OCI-LY1 (cell line): ENCODE measurements around the gene SLC2A5.

Experiments used
- H2AFZ ChIP-seq: fragments of 200-600 bp; sonication (generic), shearing (Covaris generic); 2 replicates; pipeline ENCODE4 v1.6.0; 2014; ENCODE audit warnings: antibody characterized with exemption, mild to moderate bottlenecking, low read length
- H3F3A ChIP-seq: fragments of 200-600 bp; sonication (generic), shearing (Covaris generic); 2 replicates; pipeline ENCODE4 v1.6.0; 2014; ENCODE audit warnings: mild to moderate bottlenecking, antibody characterized with exemption, low read length, moderate library complexity; ENCODE audit not compliant: insufficient read depth
- H3K27ac ChIP-seq: fragments of 200-600 bp; sonication (generic); 2 replicates; pipeline ENCODE4 v1.5.1; 2014; ENCODE audit warnings: low read length, mixed run types, mild to moderate bottlenecking, low read depth; ENCODE audit not compliant: poor library complexity, severe bottlenecking
- H3K27me3 ChIP-seq: fragments of 200-600 bp; sonication (generic); 2 replicates; pipeline ENCODE4 v1.6.0; 2014; ENCODE audit warnings: antibody characterized with exemption, mild to moderate bottlenecking, low read length, moderate library complexity; ENCODE audit not compliant: insufficient read depth
- H3K36me3 ChIP-seq: fragments of 200-600 bp; sonication (generic); 2 replicates; pipeline ENCODE4 v1.6.1; 2014; ENCODE audit warnings: mild to moderate bottlenecking, antibody characterized with exemption, low read length, moderate library complexity, mixed read lengths; ENCODE audit not compliant: insufficient read depth
- H3K4me1 ChIP-seq: fragments of 200-600 bp; sonication (generic); 2 replicates; pipeline ENCODE4 v1.5.1; 2014; ENCODE audit warnings: mild to moderate bottlenecking, low read length, moderate library complexity; ENCODE audit not compliant: insufficient read depth, severe bottlenecking
- H3K4me2 ChIP-seq: fragments of 200-600 bp; sonication (generic), shearing (Covaris generic); 2 replicates; pipeline ENCODE4 v1.6.1; 2014; ENCODE audit warnings: low read length
- H3K4me3 ChIP-seq: fragments of 200-600 bp; sonication (generic); 2 replicates; pipeline ENCODE4 v1.5.1; 2014; ENCODE audit warnings: low read length, low read depth, mild to moderate bottlenecking, mixed read lengths; ENCODE audit not compliant: poor library complexity, severe bottlenecking
- H3K79me2 ChIP-seq: fragments of 200-600 bp; shearing (Covaris generic); 2 replicates; pipeline ENCODE4 v1.6.1; 2016; ENCODE audit warnings: mixed run types, low read length, mixed read lengths; ENCODE audit not compliant: insufficient read depth
- H3K9ac ChIP-seq: fragments of 200-600 bp; sonication (generic), shearing (Covaris generic); 2 replicates; pipeline ENCODE4 v1.6.1; 2014; ENCODE audit warnings: mild to moderate bottlenecking, low read length, mixed read lengths
- H3K9me2 ChIP-seq: fragments of 200-600 bp; sonication (generic), shearing (Covaris generic); 2 replicates; pipeline ENCODE4 v1.6.1; 2014; ENCODE audit warnings: low read depth, mild to moderate bottlenecking, low read length, mixed read lengths
- H3K9me3 ChIP-seq: fragments of 200-600 bp; shearing (Covaris generic); 2 replicates; pipeline ENCODE4 v1.6.1; 2014; ENCODE audit warnings: low read length, mixed read lengths
- H4K20me1 ChIP-seq: fragments of 200-600 bp; sonication (generic), shearing (Covaris generic); 2 replicates; pipeline ENCODE4 v1.6.0; 2016; ENCODE audit warnings: mild to moderate bottlenecking, low read length; ENCODE audit not compliant: insufficient read depth
- CTCF ChIP-seq: fragments of 200-600 bp; sonication (generic), shearing (Covaris generic); IDR thresholded peaks from 2 replicates; pipeline ENCODE4 v1.5.1; 2017; ENCODE audit warnings: mild to moderate bottlenecking, antibody characterized with exemption, low read length, moderate library complexity, mixed read lengths
- EZH2 ChIP-seq: fragments of 200-600 bp; sonication (generic), shearing (Covaris generic); IDR thresholded peaks from 2 replicates; pipeline ENCODE4 v1.8.0; 2017; ENCODE audit warnings: borderline replicate concordance, mixed run types, mild to moderate bottlenecking, antibody characterized with exemption, low read length, moderate library complexity, mixed read lengths

Gene SLC2A5

GRCh38 chr1:9100471-9101043 is 31.1 kb upstream of the SLC2A5 start:
- TF ChIP-seq EZH2 = no peak
- TF ChIP-seq CTCF = no peak
- H3K9ac ChIP-seq = no peak overlapping the region
- no peak overlapping the region for H3K4me2 ChIP-seq
- H3K79me2 ChIP-seq = no peaks in the 10 kb centered on the region
- H3K9me2 ChIP-seq = no peaks in the 10 kb centered on the region
- H3K4me1 ChIP-seq = peaks cover 23% of the 10 kb centered on the region
- H3F3A ChIP-seq = no peaks in the 10 kb centered on the region
- H3K27ac ChIP-seq = peak overlapping the region; percentile 43
- H2AFZ ChIP-seq = no peak overlapping the region
- no peak overlapping the region for H3K4me3 ChIP-seq
- H3K36me3 ChIP-seq = no peaks in the 10 kb centered on the region
- H4K20me1 ChIP-seq = no peaks in the 10 kb centered on the region
- H3K27me3 ChIP-seq = peaks cover 4% of the 10 kb centered on the region; the same call in 1 of the 2 replicates
- H3K9me3 ChIP-seq = no peaks in the 10 kb centered on the region

- H3K9ac ChIP-seq = no peak overlapping the region
- no peak overlapping the region for H3K4me2 ChIP-seq
- no peaks in the 10 kb centered on the region for H3K9me2 ChIP-seq
- no peak overlapping the region for H2AFZ ChIP-seq
- no peaks in the 10 kb centered on the region for H3K9me3 ChIP-seq
- H3K36me3 ChIP-seq = no peaks in the 10 kb centered on the region
- H3F3A ChIP-seq = no peaks in the 10 kb centered on the region
- TF ChIP-seq CTCF = no peak
- TF ChIP-seq EZH2 = no peak
- H4K20me1 ChIP-seq = no peaks in the 10 kb centered on the region
- no peaks in the 10 kb centered on the region; the same call in 1 of the 2 replicates for H3K27me3 ChIP-seq
- H3K4me3 ChIP-seq = no peak overlapping the region
- peaks cover 23% of the 10 kb centered on the region for H3K4me1 ChIP-seq
- H3K79me2 ChIP-seq = no peaks in the 10 kb centered on the region
- H3K27ac ChIP-seq = no peak overlapping the region
Measured at GRCh38 chr1:9099555-9099954, 30.1 kb upstream of the SLC2A5 start.

GRCh38 chr1:9097947-9098705 is 28.7 kb upstream of the SLC2A5 start:
- H3K4me1 ChIP-seq = peaks cover 23% of the 10 kb centered on the region
- no peaks in the 10 kb centered on the region for H3K36me3 ChIP-seq
- H3K4me2 ChIP-seq = no peak overlapping the region
- H3K9ac ChIP-seq = no peak overlapping the region
- no peaks in the 10 kb centered on the region for H3K9me3 ChIP-seq
- H3K4me3 ChIP-seq = no peak overlapping the region
- no peaks in the 10 kb centered on the region for H3K27me3 ChIP-seq
- H2AFZ ChIP-seq = no peak overlapping the region
- no peak for TF ChIP-seq EZH2
- H3K79me2 ChIP-seq = no peaks in the 10 kb centered on the region
- H3K9me2 ChIP-seq = no peaks in the 10 kb centered on the region
- H4K20me1 ChIP-seq = no peaks in the 10 kb centered on the region
- no peaks in the 10 kb centered on the region for H3F3A ChIP-seq
- H3K27ac ChIP-seq = no peak overlapping the region
